GM15510 (cell line): ENCODE results near the gene HMGCR.

Experiments
- POLR2A ChIP-seq: IDR thresholded peaks from 3 replicates; pipeline ENCODE4 v1.6.1; 2011; ENCODE audit warnings: borderline replicate concordance; ENCODE audit not compliant: insufficient read length; ENCODE audit errors: extremely low read depth

The HMGCR gene

DNA sequence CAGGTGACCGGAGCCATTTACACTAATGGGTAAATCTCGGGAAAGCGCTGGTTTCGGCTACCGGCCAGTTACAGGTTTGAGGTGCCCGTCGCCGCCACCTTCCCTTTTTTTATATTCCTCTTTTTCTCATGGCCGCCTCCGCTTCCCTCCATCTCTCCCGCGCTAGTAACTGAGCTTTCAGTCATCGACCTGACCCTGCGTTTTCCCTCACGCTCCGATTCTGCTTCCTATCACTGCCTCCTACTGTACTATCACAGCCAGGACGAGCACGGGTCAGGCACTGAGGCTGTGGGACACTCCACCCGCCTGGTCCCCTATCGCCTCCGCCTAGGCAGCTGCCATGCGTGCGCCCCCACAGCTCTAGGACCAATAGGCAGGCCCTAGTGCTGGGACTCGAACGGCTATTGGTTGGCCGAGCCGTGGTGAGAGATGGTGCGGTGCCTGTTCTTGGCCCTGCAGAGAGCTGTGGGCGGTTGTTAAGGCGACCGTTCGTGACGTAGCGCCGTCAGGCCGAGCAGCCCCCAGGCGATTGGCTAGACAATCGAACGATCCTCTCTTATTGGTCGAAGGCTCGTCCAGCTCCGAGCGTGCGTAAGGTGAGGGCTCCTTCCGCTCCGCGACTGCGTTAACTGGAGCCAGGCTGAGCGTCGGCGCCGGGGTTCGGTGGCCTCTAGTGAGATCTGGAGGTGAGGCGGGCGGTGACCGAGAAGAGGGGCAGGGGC is at the start of gene HMGCR:
Gene HMGCR (plus strand): TSS at position 606 of the 722 bp plus-strand sequence. CDS start 5,386 bp downstream, outside the sequence.
- peak; percentile 98 for TF ChIP-seq POLR2A

DNA sequence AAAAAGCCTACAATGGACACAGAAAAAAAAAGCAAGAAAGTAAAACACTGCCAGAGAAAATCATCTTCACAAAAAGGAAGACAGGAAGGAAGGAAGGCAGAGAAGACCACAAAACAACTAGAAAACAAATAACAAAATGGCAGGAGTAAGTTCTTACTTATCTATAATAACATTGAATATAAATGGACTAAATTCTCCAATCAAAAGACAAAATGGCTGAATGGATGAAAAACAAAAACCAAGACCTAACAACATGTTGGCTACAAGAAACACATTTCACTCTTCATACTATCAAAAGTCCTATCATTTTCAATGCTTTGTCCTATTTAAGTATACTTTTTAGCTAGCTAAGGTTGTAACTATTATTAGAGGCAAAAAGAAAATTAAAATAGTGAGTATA is 36.9 kb upstream of the HMGCR start:
- no peak for TF ChIP-seq POLR2A

DNA sequence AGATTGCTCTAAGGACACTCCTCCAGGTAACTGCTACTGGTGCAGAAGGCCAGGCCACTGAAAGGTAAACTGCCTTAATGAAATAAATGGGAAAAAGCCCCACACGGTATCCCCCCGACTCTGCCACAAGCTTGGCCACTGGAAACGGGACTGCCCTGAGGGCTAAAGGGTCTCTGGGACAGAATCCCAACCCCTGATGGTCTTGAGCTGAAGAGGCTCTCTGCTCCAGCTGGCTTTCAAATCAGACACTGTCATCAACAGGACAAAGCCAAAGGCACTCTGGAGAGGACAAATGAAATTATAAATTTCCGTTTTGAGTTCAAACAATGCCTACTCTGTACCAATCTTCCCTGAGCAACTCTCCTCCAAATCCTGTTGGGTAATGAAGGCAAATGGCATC is 33.6 kb upstream of the HMGCR start:
- TF ChIP-seq POLR2A: no peak

DNA sequence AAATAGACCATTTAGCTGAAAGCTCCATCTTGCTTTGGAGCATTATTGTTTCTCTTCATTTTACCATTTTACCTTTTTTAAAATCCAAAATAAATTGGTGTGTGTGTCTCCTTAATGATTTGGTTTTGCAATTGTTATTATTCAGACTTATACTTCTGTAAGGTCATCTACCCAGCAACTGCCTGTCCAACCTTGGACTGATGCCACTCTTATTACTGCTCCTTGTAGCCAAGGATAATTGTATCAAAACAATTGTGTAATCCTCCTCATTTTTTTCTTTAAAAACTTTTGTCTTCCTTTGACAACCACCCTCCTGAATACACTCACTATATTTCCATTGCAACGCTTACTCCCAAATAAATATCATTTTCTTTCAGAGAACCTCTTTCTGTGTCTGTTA is 30.3 kb upstream of the HMGCR start:
- TF ChIP-seq POLR2A: no peak

DNA sequence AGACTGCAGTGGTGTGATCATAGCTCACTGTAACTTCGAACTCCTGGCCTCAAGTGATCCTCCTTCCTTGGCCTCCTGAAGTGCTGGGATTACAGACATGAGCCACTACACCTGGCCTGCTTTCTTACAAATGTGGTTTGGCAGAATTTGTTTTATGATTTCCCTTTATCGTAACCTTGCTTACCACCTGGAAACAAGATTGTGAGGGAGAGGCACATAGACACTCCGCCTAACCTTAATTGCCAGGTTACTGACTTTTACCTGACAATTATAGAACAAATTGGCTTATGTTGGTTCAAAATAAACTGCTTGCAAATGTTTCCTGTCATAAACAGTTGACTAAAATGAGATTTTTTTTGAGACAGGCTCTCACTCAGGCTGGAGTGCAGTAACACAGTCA is 26.8 kb upstream of the HMGCR start:
- TF ChIP-seq POLR2A: no peak

DNA sequence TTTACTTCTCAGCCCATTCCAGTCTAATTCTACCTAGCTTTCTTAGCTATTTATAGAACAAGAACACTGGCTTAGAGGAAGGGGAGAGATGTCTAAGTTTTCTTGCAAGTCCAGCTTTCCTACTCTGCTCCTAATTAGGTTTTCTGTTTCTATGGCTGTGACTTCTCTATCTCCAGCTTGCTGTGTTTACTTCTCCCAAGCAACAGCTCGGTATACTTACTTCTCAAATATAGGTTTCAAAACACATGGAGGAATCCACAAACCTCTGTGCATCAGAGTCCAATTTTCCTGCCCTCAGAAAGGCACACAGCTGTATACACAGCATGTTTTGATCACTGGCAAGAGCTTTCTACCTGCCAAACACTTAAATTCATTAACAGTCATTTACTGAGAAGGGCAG is 17.4 kb upstream of the HMGCR start:
- no peak for TF ChIP-seq POLR2A

DNA sequence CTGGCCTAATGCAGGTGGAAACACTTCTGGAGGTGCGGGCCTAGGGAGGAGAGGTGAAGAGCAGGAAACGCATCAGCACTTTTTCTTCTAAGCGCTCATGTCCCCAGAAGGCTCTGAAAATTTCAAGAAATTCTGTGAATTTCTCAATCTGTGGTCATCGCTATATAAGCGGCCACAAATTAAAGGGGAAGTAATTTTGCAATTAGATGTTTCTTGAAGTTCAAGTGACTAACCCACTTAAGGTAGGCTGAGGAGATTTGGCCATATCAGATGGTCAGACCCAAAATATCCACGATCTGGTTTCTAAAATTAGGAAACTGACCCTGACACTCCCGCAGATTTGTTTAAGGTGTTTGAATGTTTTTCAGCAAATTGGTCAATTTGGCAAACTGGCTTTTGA is 16.6 kb upstream of the HMGCR start:
- no peak for TF ChIP-seq POLR2A

DNA sequence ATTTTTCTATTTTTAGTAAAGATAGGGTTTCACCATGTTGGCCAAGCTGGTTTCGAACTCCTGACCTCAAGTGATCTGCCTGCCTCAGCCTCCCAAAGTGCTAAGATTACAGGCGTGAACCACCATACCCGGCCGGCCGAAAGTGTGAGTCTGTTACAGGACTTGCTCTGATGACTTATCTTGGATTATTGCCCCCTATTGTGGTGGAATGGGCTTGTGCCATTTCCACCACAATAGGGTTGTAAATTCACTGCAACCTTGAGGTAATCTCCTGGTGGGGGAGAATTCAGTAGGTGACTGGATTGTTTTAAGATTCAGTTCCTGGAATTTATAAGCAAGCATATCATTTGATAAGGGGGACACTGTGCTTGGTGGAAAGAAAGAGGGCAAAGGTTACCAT is 15.0 kb upstream of the HMGCR start:
- TF ChIP-seq POLR2A: no peak

DNA sequence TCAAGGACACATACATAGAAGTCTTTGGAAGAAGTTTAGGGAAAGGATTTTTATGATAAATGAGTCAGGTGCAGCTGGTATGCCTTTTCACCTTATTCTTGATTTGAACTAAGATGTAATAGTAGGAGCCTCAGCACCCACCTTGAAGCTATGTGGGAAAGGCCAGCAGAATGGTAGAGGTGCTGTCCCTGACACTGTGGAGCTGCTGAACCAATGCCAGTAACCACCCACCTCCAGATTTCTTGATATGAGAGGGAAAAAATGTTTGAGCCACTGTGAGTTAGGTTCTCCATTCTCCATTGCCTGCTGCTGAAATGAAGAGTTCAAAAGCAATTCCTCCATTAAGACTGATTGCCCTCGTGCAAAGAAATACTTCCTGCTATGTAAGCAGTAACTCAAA is 12.2 kb upstream of the HMGCR start:
- no peak for TF ChIP-seq POLR2A

DNA sequence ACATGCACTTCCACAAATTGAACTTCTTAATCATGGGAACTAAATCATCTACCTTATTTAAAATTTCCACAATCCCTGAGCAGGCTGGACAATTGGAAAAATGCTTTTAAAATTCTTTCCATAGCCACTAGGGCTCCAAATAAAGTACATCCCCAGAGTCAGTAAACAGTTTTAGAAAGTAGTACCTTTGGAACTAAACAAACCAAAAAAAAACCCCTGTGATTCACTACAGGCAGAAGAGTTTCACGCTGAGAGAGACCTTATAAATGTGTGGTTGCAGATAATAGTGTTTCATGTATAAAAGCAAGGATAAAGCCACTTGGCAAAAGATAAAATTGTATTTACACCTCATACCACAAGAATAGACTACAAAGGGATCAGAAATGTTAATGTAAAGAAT is 11.8 kb upstream of the HMGCR start:
- TF ChIP-seq POLR2A: no peak

DNA sequence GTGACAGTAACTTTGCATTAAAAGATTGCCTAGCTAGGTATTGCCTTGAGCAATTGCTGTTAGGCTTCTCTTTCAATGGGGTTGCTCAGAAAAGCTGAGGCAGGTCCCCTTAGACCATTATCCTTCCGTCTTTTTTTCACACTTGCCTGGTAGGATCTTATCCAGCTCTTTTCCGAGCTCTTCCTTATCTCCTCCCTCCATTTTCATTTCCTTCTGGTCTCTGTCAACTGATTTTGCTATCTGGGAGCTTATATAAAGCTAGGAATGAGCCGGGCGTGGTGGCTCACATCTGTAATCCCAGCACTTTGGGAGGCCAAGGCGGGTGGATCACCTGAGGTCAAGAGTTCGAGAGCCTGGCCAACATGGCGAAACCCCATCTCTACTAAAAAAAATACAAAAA is 6.6 kb upstream of the HMGCR start:
- no peak for TF ChIP-seq POLR2A

DNA sequence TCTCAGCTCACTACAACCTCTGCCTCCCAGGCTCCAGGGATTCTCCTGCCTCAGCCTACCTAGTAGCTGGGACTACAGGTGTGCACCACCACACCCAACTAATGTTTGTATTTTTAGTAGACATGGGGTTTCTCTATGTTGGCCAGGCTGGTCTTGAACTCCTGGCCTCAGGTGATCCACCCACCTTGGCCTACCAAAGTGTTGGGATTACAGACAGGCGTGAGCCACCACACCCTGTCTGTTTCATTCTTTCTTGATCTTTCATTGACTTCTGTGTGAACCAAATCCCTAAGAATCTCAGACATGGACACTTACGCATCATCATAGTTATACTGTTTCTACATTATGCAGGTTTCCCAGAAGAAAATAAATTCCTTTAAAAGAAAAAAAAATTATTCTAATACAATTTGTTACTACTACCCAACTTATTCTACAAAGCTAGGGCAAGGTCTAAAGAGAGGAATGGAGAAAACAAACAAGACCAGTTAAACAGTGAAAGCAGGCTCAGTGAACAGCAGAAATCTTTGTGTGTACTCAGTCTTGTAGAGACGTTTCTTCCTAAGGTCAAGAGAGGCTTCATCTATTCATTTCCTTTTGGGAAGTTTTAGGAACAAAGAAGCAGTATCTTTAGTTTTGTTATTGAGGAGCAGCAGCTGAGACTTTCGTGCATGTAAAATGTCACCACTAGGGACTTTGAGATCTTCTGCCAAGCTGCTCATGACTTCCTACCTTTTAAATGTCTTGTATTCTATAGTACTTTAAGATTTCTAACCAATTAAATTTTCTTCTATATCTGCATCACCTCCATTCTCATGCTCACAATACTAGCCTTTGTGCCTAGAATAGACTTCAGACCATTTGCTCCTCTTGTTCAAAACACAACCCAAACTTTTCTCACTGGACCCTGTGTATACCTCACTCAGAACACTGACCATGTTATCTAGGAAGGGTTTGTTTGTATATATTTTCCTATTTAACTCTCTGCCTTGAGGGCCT is 5.6 kb upstream of the HMGCR start:
- no peak for TF ChIP-seq POLR2A

DNA sequence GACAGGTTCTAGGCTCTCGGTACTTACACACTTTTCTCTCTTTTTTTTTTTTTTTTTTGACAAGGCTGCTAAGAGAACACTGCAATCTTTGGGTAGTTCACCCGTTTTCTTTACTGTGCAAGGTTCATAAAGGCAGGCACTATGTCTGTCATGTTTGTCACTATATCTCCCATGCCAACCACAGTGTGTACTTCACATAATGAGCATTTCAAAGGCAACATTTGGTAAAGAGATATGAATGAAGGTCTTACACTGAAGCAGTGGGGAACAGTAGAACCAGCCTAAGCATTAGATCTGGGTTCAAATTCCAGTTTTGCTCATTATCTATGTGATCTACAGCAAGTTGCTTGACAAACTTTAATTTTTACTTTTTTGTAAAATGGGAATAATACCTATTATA is 1.5 kb upstream of the HMGCR start:
- no peak for TF ChIP-seq POLR2A

DNA sequence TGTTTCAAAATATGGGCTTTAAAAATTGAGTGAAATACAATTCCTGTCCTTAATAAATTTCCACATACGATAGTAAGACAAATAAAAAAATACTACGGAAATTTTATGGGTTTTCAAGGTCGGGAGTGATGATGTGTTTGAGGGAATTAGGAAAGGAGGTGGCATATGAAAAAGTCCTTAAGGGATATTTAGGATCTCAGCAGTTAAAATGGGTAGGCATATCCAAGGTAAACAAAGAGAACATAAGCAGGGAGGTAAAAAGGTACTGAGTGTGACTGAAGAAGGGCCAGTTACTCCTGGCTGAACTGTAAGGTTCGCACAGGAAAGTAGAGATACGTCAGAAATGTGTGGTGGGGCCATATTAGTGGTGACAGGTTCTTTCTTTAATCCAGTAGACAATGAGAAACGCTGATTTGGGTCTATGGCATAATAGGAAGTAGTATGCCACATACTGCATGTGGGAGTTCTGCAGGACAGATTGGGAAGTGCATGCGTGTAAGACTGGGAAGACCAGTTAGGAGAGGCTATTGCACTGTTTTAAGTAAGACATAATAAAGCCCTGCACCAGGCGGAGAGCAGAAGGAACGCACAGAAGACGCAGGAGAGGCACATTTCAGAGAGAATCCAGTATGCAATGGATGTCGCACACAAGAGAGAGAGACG is 937 bp upstream of the HMGCR start:
- TF ChIP-seq POLR2A: no peak

DNA sequence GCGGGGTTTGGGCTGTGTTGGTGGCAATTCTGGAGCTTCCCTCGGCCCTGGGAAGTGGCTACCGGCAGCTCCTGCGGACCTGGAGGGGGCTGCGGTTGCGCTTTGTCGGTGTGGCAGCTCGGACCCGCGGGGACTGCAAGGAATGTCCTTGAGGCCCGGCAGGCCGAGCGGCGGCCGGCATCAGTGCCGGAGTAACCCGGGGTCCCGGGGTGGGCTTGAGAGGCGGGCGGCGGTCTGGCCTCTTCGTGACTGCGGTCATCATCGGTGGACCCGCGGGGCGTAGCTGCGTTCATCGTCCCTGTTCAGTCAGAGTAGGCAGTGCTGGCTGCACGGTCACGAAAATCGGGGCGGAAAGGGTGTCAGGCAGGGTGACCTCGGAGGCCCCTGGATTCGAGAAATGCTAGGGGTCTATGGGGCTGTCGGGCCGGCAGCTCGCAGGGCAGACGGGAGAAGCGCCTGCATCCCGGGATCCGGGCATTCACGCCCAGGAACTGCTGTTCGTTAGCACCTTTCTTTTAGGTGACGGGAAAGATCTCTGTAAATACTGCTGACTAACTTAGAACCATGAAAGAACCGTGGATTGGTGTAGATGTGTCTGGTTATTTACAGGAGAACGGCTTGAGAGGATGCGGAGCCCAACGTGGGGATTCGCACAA is 474 bp downstream of the HMGCR start:
- TF ChIP-seq POLR2A: no peak
